Colonic mucosa (tissue), 4 donors: Measurements from ENCODE around the gene GPR37. TPM values are rescaled to one million over a fixed set of nuclear protein-coding genes. Genes with fewer than 3 reads are reported as not detected.

ENCODE experiments used
- DNase-seq: peaks from one replicate; pipeline ENCODE4 v3.0.0-alpha.2; 2020
- H3K27ac ChIP-seq: fragments of 200-600 bp; one replicate; pipeline ENCODE4 v1.8.0; 2021
- H3K27me3 ChIP-seq: fragments of 200-600 bp; one replicate; pipeline ENCODE4 v1.8.0; 2021
- H3K36me3 ChIP-seq: fragments of 200-600 bp; one replicate; pipeline ENCODE4 v1.8.0; 2021
- H3K4me1 ChIP-seq: fragments of 200-600 bp; one replicate; pipeline ENCODE4 v1.8.0; 2021; ENCODE audit warnings: mild to moderate bottlenecking
- H3K4me3 ChIP-seq: fragments of 200-600 bp; one replicate; pipeline ENCODE4 v1.8.0; 2021
- H3K9ac ChIP-seq, 2 donors: one replicate each; pipeline ENCODE4 v1.7.0; 2013; ENCODE audit warnings: control low read depth in 2 of 2, low read depth in 2 of 2, low read length in 2 of 2
- H3K9me3 ChIP-seq: fragments of 200-600 bp; one replicate; pipeline ENCODE4 v1.8.0; 2021
- CTCF ChIP-seq: fragments of 200-600 bp; IDR thresholded peaks from one replicate; pipeline ENCODE4 v1.8.0; 2022; ENCODE audit warnings: antibody characterized with exemption, mild to moderate bottlenecking
- intact Hi-C: fragments of 100-400 bp; cut with DNase I; formaldehyde crosslinking; loops from one replicate; pipeline ENCODE4 v1.14.1; 2022
- total RNA-seq, 2 donors: library from RNA; stranded (reverse); fragmentation: NEBNext Ultra II Directional in 1 of 2; extraction: Animal tissue kit (Norgen Biotek cat#: 25700) in 1 of 2; gene quantifications; one replicate each; pipeline ENCODE4 v1.2.1, GENCODE V29; 2021
- donor health status: healthy.
- donor health status: DM: no; HTN: no; CAD: no.
- donor health status: DM: no; HTN: no; CAD: no.

Gene GPR37
- total RNA-seq, 2 donors from 2014 or later: 0.64 to 1.5 TPM

- Histone ChIP-seq H3K9me3 (no peaks in the 10 kb centered on the region), H3K36me3 (no peaks in the 10 kb centered on the region), H3K4me3 (peak overlapping the region; percentile 44), H3K4me1 (no peaks in the 10 kb centered on the region), H3K9ac (no peak overlapping the region), H3K27me3 (peaks cover 8% of the 10 kb centered on the region), H3K27ac (peak overlapping the region; percentile 12)
- TF ChIP-seq CTCF: no peak
- peak; percentile 43 for DNase-seq
- intact Hi-C loops: no loop called here
These were observed 668 bp downstream of the GPR37 start for GRCh38 chr7:124764847-124765400.

GRCh38 chr7:124764051-124764846, 1.3 kb downstream of the GPR37 start:
- Histone ChIP-seq H3K27ac (no peak overlapping the region), H3K9ac (peak overlapping the region in 1 of 2 donors; percentile 12), H3K27me3 (peaks cover 8% of the 10 kb centered on the region), H3K36me3 (no peaks in the 10 kb centered on the region), H3K4me3 (peak overlapping the region; percentile 44), H3K4me1 (no peaks in the 10 kb centered on the region), H3K9me3 (no peaks in the 10 kb centered on the region)
- intact Hi-C loops: no loop called here
- no peak for DNase-seq
- no peak for TF ChIP-seq CTCF

- no peak overlapping the region for H3K9ac ChIP-seq
- no peak overlapping the region for H3K4me3 ChIP-seq
- no peaks in the 10 kb centered on the region for H3K4me1 ChIP-seq
- no peaks in the 10 kb centered on the region for H3K36me3 ChIP-seq
- intact Hi-C loops: no loop called here
- no peaks in the 10 kb centered on the region for H3K9me3 ChIP-seq
- DNase-seq: peak; percentile 66
- no peak overlapping the region for H3K27ac ChIP-seq
- peaks cover 8% of the 10 kb centered on the region for H3K27me3 ChIP-seq
- TF ChIP-seq CTCF: no peak
These were observed 2.9 kb downstream of the GPR37 start for GRCh38 chr7:124762611-124763143.

GRCh38 chr7:124761164-124761715, 4.4 kb downstream of the GPR37 start:
- H3K27ac ChIP-seq: no peak overlapping the region
- H3K4me3 ChIP-seq: no peak overlapping the region
- DNase-seq: no peak
- peaks cover 8% of the 10 kb centered on the region for H3K27me3 ChIP-seq
- no peak for TF ChIP-seq CTCF
- H3K9ac ChIP-seq: no peak overlapping the region
- H3K4me1 ChIP-seq: no peaks in the 10 kb centered on the region
- intact Hi-C loops: no loop called here
- no peaks in the 10 kb centered on the region for H3K36me3 ChIP-seq
- H3K9me3 ChIP-seq: no peaks in the 10 kb centered on the region

GRCh38 chr7:124758327-124758726, 7.3 kb downstream of the GPR37 start:
- intact Hi-C loops: no loop called here
- no peak overlapping the region for H3K9ac ChIP-seq

More at GRCh38 chr7:124758327-124758726, 7.3 kb downstream of the GPR37 start:
- no peak overlapping the region for H3K27ac ChIP-seq
- no peak overlapping the region for H3K4me3 ChIP-seq
- H3K9me3 ChIP-seq: no peaks in the 10 kb centered on the region
- no peak for TF ChIP-seq CTCF
- DNase-seq: no peak
- no peaks in the 10 kb centered on the region for H3K36me3 ChIP-seq
- no peaks in the 10 kb centered on the region for H3K4me1 ChIP-seq
- H3K27me3 ChIP-seq: no peaks in the 10 kb centered on the region
